ENCODE results near the gene NUP62. TPM values are rescaled to one million over a fixed set of nuclear protein-coding genes. Genes with fewer than 3 reads are reported as not detected.
A peak's percentile ranks its signal among the peaks of the same experiment; 100 is the strongest.

Gene NUP62
- 10.1 to 16.6 TPM (median 12.9 TPM) in 3 replicates for polyA plus RNA-seq
- polyA plus RNA-seq (2011; ENCODE audit: low read depth): 14.5 TPM
- 10.1 and 17.1 TPM in 2 replicates for polyA plus RNA-seq (2011; cell fraction: cytosol; rRNA removed)
- polyA plus RNA-seq (2011; cell fraction: nucleus; rRNA removed): 22.4 and 28.4 TPM in 2 replicates
- 17.2 and 41.7 TPM in 2 replicates for polyA plus RNA-seq (2012; ENCODE audit: low replicate concordance)
- 11.5 to 38.0 TPM (median 12.1 TPM) in 3 replicates for polyA minus RNA-seq
- polyA minus RNA-seq (2011; cell fraction: cytosol; rRNA and poly(A)+ RNA removed): 12.5 TPM
- 10.7 and 16.8 TPM in 2 replicates for polyA minus RNA-seq (2011; cell fraction: nucleus; rRNA and poly(A)+ RNA removed)

- H3K9ac ChIP-seq (ENCODE audit: control insufficient read depth, extremely low read depth, insufficient read depth, low read length): peak within 1 kb of the TSS; percentile 98
- peak; percentile 80 for DNase-seq (ENCODE audit: low read depth, low spot score)
- H3K36me3 ChIP-seq (ENCODE audit: control insufficient read depth in 2 of 2, extremely low read depth in 1 of 2, insufficient read depth in 2 of 2, low read length in 2 of 2): peaks cover 13 to 24% of the 10 kb centered on the region in 2 experiments
- H4K20me1 ChIP-seq (ENCODE audit: control insufficient read depth, extremely low read depth, insufficient read depth, low read length): peaks cover 3% of the 10 kb centered on the region
- H3K27ac ChIP-seq (ENCODE audit: control insufficient read depth, insufficient read depth, low read length): peak within 1 kb of the TSS; percentile 97
- H3K9me3 ChIP-seq (ENCODE audit: control insufficient read depth, low read depth, low read length): no peaks in the 10 kb centered on the region
- TF ChIP-seq CTCF (optimal IDR thresholded peaks at IDR 0.05 in 1 of 3, IDR thresholded peaks at IDR 0.05 in 1 of 3, conservative IDR thresholded peaks at IDR 0.05 in 1 of 3; ENCODE audit: extremely low read depth in 1 of 3, insufficient read depth in 2 of 3, low read length in 3 of 3): no peak
- H3K79me2 ChIP-seq (ENCODE audit: control insufficient read depth, insufficient read depth, low read length): peaks cover 46% of the 10 kb centered on the region
- peaks cover 2% of the 10 kb centered on the region for H3K9me1 ChIP-seq (ENCODE audit: control insufficient read depth, extremely low read depth, insufficient read depth, low read length)
- H3K4me2 ChIP-seq (ENCODE audit: control insufficient read depth, extremely low read depth, insufficient read depth, low read depth, low read length): peak within 1 kb of the TSS; percentile 88
- peaks cover 22% of the 10 kb centered on the region for H3K4me1 ChIP-seq (ENCODE audit: control insufficient read depth, extremely low read depth, insufficient read depth, low read length)
- peak within 1 kb of the TSS; percentile 82 to 97 (median 93) for H3K4me3 ChIP-seq (ENCODE audit: control insufficient read depth in 2 of 3, extremely low read depth in 1 of 3, insufficient read depth in 2 of 3, low read depth in 1 of 3, low read length in 3 of 3)
- dilution Hi-C loops (cut with MboI; ENCODE audit: extremely low pct_ligation_motif_present, low sequenced_read_pairs): no loop called here
- FAIRE-seq: no peak
- no peaks in the 10 kb centered on the region for H3K27me3 ChIP-seq (ENCODE audit: control insufficient read depth, extremely low read depth, insufficient read depth, low read length)
- peak within 1 kb of the TSS; percentile 96 for H2AFZ ChIP-seq (ENCODE audit: control insufficient read depth, low read length)
Measured at GRCh38 chr19:49929121-49929610, at the start of gene NUP62, which contains the start of gene ATF5. Gene NUP62 (minus strand): TSS chr19:49929504. CDS start chr19:49909807, 19,697 bp downstream. Gene ATF5 (plus strand): TSS chr19:49929205. CDS start chr19:49930851, 1,646 bp downstream.

GRCh38 chr19:49978324-49978723, 49.0 kb upstream of the NUP62 start:
- dilution Hi-C loops (cut with MboI; ENCODE audit: extremely low pct_ligation_motif_present, low sequenced_read_pairs): no loop called here
- Histone ChIP-seq H3K79me2 (ENCODE audit: control insufficient read depth, insufficient read depth, low read length) (no peaks in the 10 kb centered on the region), H2AFZ (ENCODE audit: control insufficient read depth, low read length) (no peak overlapping the region), H3K4me3 (ENCODE audit: control insufficient read depth in 2 of 3, extremely low read depth in 1 of 3, insufficient read depth in 2 of 3, low read depth in 1 of 3, low read length in 3 of 3) (no peak overlapping the region), H3K27ac (ENCODE audit: control insufficient read depth, insufficient read depth, low read length) (no peak overlapping the region), H3K27me3 (ENCODE audit: control insufficient read depth, extremely low read depth, insufficient read depth, low read length) (no peaks in the 10 kb centered on the region), H4K20me1 (ENCODE audit: control insufficient read depth, extremely low read depth, insufficient read depth, low read length) (no peaks in the 10 kb centered on the region), H3K9me1 (ENCODE audit: control insufficient read depth, extremely low read depth, insufficient read depth, low read length) (no peaks in the 10 kb centered on the region), H3K9me3 (ENCODE audit: control insufficient read depth, low read depth, low read length) (no peaks in the 10 kb centered on the region), H3K36me3 (ENCODE audit: control insufficient read depth in 2 of 2, extremely low read depth in 1 of 2, insufficient read depth in 2 of 2, low read length in 2 of 2) (no peaks in the 10 kb centered on the region), H3K4me1 (ENCODE audit: control insufficient read depth, extremely low read depth, insufficient read depth, low read length) (no peaks in the 10 kb centered on the region), H3K4me2 (ENCODE audit: control insufficient read depth, extremely low read depth, insufficient read depth, low read depth, low read length) (no peak overlapping the region), H3K9ac (ENCODE audit: control insufficient read depth, extremely low read depth, insufficient read depth, low read length) (no peak overlapping the region)
- FAIRE-seq: no peak
- TF ChIP-seq CTCF (optimal IDR thresholded peaks at IDR 0.05 in 1 of 3, IDR thresholded peaks at IDR 0.05 in 1 of 3, conservative IDR thresholded peaks at IDR 0.05 in 1 of 3; ENCODE audit: extremely low read depth in 1 of 3, insufficient read depth in 2 of 3, low read length in 3 of 3) (no peak), EZH2 (IDR thresholded peaks at IDR 0.05; ENCODE audit: low read length) (no peak)
- DNase-seq (ENCODE audit: low read depth, low spot score): no peak

All from keratinocyte (primary cell).